Peyer's patch (tissue), 4 donors: ENCODE measurements around the gene CAMKK1. TPM values are rescaled to one million over a fixed set of nuclear protein-coding genes. Genes with fewer than 3 reads are reported as not detected.

ENCODE experiments used
- DNase-seq, 3 donors: peaks; one replicate each; pipeline ENCODE4 v3.0.0-alpha.2; 2017 to 2019
- H3K27ac ChIP-seq, 4 donors: fragments of 200-600 bp; sonication (generic); one replicate each; pipeline ENCODE4 v1.5.1; 2016 to 2019
- H3K27me3 ChIP-seq, 2 donors: fragments of 200-600 bp; sonication (generic); one replicate each; pipeline ENCODE4 v1.5.1; 2019
- H3K36me3 ChIP-seq, 3 donors: fragments of 200-600 bp; sonication (generic); one replicate each; pipeline ENCODE4 v1.5.1; 2016 to 2019
- H3K4me1 ChIP-seq, 4 donors: fragments of 200-600 bp; sonication (generic); one replicate each; pipeline ENCODE4 v1.5.1; 2016 to 2019
- H3K4me3 ChIP-seq, 4 donors: fragments of 200-600 bp; sonication (generic); 1 replicate in 3 of 4; 2 replicates in 1 of 4; pipeline ENCODE4 v1.5.1; 2016 to 2019; ENCODE audit warnings: mild to moderate bottlenecking in 1 of 4
- H3K9me3 ChIP-seq, 4 donors: fragments of 200-600 bp; sonication (generic); one replicate each; pipeline ENCODE4 v1.5.1; 2016 to 2019; ENCODE audit warnings: mild to moderate bottlenecking in 1 of 4
- POLR2A ChIP-seq, 2 donors: fragments of 450-650 bp; IDR thresholded peaks; one replicate each; pipeline ENCODE4 v1.5.1; 2017; ENCODE audit warnings: antibody characterized with exemption in 2 of 2, mild to moderate bottlenecking in 2 of 2, moderate library complexity in 2 of 2
- total RNA-seq, 4 donors: library from RNA; depleted of rRNA; stranded (reverse); fragments of >200 nt; gene quantifications; one replicate each; pipeline ENCODE4 v1.1.0, GENCODE V29; 2016
- TF ChIP-seq, protein P1 (sequence below), 6 experiments: fragments of 450-650 bp in 4 of 6; fragments of 200-600 bp in 2 of 6; sonication (generic) in 1 of 6; IDR thresholded peaks; one replicate each; pipeline ENCODE4 v1.5.1; 2017 to 2019; ENCODE audit warnings: antibody characterized with exemption in 6 of 6, mild to moderate bottlenecking in 3 of 6, moderate library complexity in 1 of 6

The CAMKK1 gene
- total RNA-seq, 4 donors from 2014 or later, result 2.5 to 13.2 (median 4.6) TPM

DNA sequence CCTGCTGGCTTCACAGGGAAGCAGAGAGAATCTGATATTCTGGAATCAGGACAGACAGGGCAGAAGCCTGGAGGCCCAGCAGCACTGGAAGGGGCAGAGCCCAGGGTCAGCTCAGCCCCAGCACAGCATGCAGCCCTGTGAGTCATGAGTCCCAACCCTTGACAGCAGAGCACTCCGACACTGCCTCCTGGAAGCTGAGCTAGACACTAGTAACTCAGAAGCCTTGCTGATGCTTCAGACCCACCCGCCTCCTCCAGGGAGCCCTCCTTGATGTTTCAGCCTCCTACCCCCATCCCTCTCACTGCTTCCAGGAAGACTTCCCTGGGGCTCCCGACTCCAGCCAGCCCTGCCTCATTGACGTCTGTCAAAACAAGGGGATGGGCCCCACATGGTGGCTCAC is 6.9 kb downstream of the CAMKK1 start:
- no peaks in the 10 kb centered on the region for H3K9me3 ChIP-seq
- peaks cover 0 to 17% (median 0%) of the 10 kb centered on the region in 3 donors for H3K36me3 ChIP-seq
- peak overlapping the region in 3 of 4 donors; percentile 6 to 87 (median 75) for H3K27ac ChIP-seq
- no peak for DNase-seq
- no peak for TF ChIP-seq POLR2A (IDR thresholded peaks at IDR 0.05)
- TF ChIP-seq, protein P1, sequence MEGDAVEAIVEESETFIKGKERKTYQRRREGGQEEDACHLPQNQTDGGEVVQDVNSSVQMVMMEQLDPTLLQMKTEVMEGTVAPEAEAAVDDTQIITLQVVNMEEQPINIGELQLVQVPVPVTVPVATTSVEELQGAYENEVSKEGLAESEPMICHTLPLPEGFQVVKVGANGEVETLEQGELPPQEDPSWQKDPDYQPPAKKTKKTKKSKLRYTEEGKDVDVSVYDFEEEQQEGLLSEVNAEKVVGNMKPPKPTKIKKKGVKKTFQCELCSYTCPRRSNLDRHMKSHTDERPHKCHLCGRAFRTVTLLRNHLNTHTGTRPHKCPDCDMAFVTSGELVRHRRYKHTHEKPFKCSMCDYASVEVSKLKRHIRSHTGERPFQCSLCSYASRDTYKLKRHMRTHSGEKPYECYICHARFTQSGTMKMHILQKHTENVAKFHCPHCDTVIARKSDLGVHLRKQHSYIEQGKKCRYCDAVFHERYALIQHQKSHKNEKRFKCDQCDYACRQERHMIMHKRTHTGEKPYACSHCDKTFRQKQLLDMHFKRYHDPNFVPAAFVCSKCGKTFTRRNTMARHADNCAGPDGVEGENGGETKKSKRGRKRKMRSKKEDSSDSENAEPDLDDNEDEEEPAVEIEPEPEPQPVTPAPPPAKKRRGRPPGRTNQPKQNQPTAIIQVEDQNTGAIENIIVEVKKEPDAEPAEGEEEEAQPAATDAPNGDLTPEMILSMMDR (IDR thresholded peaks at IDR 0.05), result no peak
- H3K4me3 ChIP-seq, result no peak overlapping the region
- H3K4me1 ChIP-seq, result peaks cover 5 to 32% (median 20%) of the 10 kb centered on the region in 4 donors
- no peaks in the 10 kb centered on the region for H3K27me3 ChIP-seq

- Histone ChIP-seq H3K27me3 (no peaks in the 10 kb centered on the region), H3K36me3 (peaks cover 0 to 17% (median 0%) of the 10 kb centered on the region in 3 donors), H3K4me1 (peaks cover 5 to 31% (median 21%) of the 10 kb centered on the region in 4 donors), H3K9me3 (no peaks in the 10 kb centered on the region), H3K4me3 (no peak overlapping the region), H3K27ac (peak overlapping the region in 1 of 4 donors; percentile 6)
- TF ChIP-seq POLR2A (IDR thresholded peaks at IDR 0.05), result no peak
- TF ChIP-seq, protein P1 (IDR thresholded peaks at IDR 0.05), result no peak
- DNase-seq, result no peak
Observed at GRCh38 chr17:3885271-3885670, 7.6 kb downstream of the CAMKK1 start.

DNA sequence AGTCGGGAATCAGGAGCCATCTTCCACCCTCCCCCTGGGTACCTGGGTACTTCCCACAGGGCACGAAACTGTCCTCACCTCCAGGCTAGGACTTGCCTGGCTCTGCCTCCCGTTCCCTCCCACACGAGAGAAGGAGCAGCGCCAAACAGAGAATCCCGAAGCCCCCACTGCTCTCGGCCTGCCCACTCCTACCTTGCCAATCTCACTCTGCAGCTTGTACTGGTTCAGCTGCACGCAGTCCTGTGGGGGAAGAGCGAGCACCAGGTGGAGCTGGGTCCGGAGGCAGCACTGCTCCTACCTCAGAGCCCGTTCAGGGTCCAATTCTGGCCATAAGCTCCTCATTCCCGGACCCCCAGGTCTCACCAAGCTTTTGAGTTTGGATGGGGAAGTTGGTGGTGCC is 8.7 kb downstream of the CAMKK1 start:
- Histone ChIP-seq H3K4me1 (peaks cover 5 to 31% (median 19%) of the 10 kb centered on the region in 4 donors), H3K36me3 (peaks cover 0 to 17% (median 0%) of the 10 kb centered on the region in 3 donors), H3K27me3 (no peaks in the 10 kb centered on the region), H3K9me3 (no peaks in the 10 kb centered on the region), H3K4me3 (no peak overlapping the region), H3K27ac (no peak overlapping the region)
- TF ChIP-seq, protein P1 (IDR thresholded peaks at IDR 0.05), result no peak
- TF ChIP-seq POLR2A (IDR thresholded peaks at IDR 0.05), result no peak
- DNase-seq, result no peak

GRCh38 chr17:3882276-3882675 is 10.6 kb downstream of the CAMKK1 start:
- no peak overlapping the region for H3K4me3 ChIP-seq
- H3K27ac ChIP-seq, result no peak overlapping the region
- no peak for DNase-seq
- no peaks in the 10 kb centered on the region for H3K9me3 ChIP-seq
- H3K36me3 ChIP-seq, result peaks cover 0 to 19% (median 0%) of the 10 kb centered on the region in 3 donors
- TF ChIP-seq POLR2A (IDR thresholded peaks at IDR 0.05), result no peak
- TF ChIP-seq, protein P1 (IDR thresholded peaks at IDR 0.05), result no peak
- H3K4me1 ChIP-seq, result peaks cover 0 to 15% (median 11%) of the 10 kb centered on the region in 4 donors
- H3K27me3 ChIP-seq, result no peaks in the 10 kb centered on the region

DNA sequence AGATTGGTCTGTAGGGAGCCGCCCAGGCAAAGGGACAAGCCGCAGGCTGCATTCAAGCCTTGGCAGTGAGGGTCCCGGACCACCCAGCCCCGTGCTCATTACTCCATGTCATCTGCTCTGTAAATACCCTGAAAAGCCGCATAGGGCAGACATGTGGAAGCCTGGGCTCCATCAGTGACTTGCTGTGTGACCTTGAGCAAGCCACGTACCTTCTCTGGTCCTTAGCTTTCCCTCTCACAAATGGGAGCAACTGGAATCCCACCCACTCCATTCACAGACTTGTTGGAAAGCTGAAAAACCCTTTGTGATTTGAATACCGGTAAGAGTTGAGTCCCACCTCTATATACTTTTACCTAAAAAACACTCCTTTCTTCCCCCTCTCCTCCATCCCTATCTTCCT is 11.9 kb downstream of the CAMKK1 start:
- no peak overlapping the region for H3K27ac ChIP-seq
- no peak for DNase-seq
- no peaks in the 10 kb centered on the region for H3K9me3 ChIP-seq
- TF ChIP-seq, protein P1 (IDR thresholded peaks at IDR 0.05), result no peak
- no peak for TF ChIP-seq POLR2A (IDR thresholded peaks at IDR 0.05)
- H3K27me3 ChIP-seq, result no peaks in the 10 kb centered on the region
- H3K36me3 ChIP-seq, result peaks cover 0 to 26% (median 0%) of the 10 kb centered on the region in 3 donors
- H3K4me1 ChIP-seq, result peaks cover 0 to 11% (median 1%) of the 10 kb centered on the region in 4 donors
- no peak overlapping the region for H3K4me3 ChIP-seq
